GDM1 (cell line): Measurements from ENCODE around the gene DUOXA2.
"Not testable (repeated sequence)": the region's sequence is repeated elsewhere in the genome, so short reads cannot be mapped to it uniquely, and the experiment has no call there.

Source experiments
- DNase-seq: peaks from one replicate; lab custom pipeline; 2025; lab: John Stamatoyannopoulos, UW

The DUOXA2 gene

GRCh38 chr15:45095661-45096060 is 18.5 kb upstream of the DUOXA2 start:
- DNase-seq = no peak

- DNase-seq = no peak
These were observed 16.7 kb upstream of the DUOXA2 start for GRCh38 chr15:45097466-45097865.

- no peak for DNase-seq
These were observed 14.5 kb upstream of the DUOXA2 start for GRCh38 chr15:45099549-45100165.

GRCh38 chr15:45100884-45101625 is 13.1 kb upstream of the DUOXA2 start:
- no peak for DNase-seq

GRCh38 chr15:45101749-45102148 is 12.4 kb upstream of the DUOXA2 start:
- DNase-seq = no peak

GRCh38 chr15:45102226-45102625 is 11.9 kb upstream of the DUOXA2 start:
- DNase-seq = no peak

GRCh38 chr15:45104170-45104569 is 10.0 kb upstream of the DUOXA2 start:
- DNase-seq = not testable (repeated sequence)

GRCh38 chr15:45105586-45105985 is 8.5 kb upstream of the DUOXA2 start:
- DNase-seq = no peak

- DNase-seq = no peak
These were observed 7.9 kb upstream of the DUOXA2 start for GRCh38 chr15:45106002-45106790.

- DNase-seq = no peak
These were observed 6.0 kb upstream of the DUOXA2 start for GRCh38 chr15:45107941-45108630.

GRCh38 chr15:45110256-45110820 is 3.8 kb upstream of the DUOXA2 start:
- no peak for DNase-seq

- no peak for DNase-seq
These were observed 2.6 kb upstream of the DUOXA2 start for GRCh38 chr15:45111390-45112142.

- no peak for DNase-seq
These were observed 2.0 kb upstream of the DUOXA2 start for GRCh38 chr15:45112143-45112590.

GRCh38 chr15:45112591-45113379 is 1.3 kb upstream of the DUOXA2 start:
- no peak for DNase-seq

- DNase-seq = no peak
These were observed 641 bp upstream of the DUOXA2 start for GRCh38 chr15:45113380-45113990.

GRCh38 chr15:45114751-45115085 is 592 bp downstream of the DUOXA2 start:
- DNase-seq = no peak

- DNase-seq = no peak
These were observed 1.2 kb downstream of the DUOXA2 start for GRCh38 chr15:45115312-45115820.

GRCh38 chr15:45116006-45116481 is 1.9 kb downstream of the DUOXA2 start:
- DNase-seq = no peak

- no peak for DNase-seq
These were observed 2.6 kb downstream of the DUOXA2 start for GRCh38 chr15:45116482-45117307.
